GM19372 (cell line): ENCODE results near the gene ANP32B.
A peak's percentile ranks its signal among the peaks of the same experiment; 100 is the strongest.
"Not testable (repeated sequence)": the region's sequence is repeated elsewhere in the genome, so short reads cannot be mapped to it uniquely, and the experiment has no call there.

Experiments used
- ATAC-seq: cut with Tn5 transposase; IDR thresholded peaks from one replicate; pipeline ENCODE4 v1.9.1; 2021; ENCODE audit warnings: mild to moderate bottlenecking, low read depth, moderate library complexity; ENCODE audit not compliant: unreplicated experiment

ANP32B gene

GRCh38 chr9:97962136-97962535, 21.0 kb upstream of the ANP32B start:
- no peak for ATAC-seq

GRCh38 chr9:97962575-97962974, 20.6 kb upstream of the ANP32B start:
- ATAC-seq: no peak

DNA sequence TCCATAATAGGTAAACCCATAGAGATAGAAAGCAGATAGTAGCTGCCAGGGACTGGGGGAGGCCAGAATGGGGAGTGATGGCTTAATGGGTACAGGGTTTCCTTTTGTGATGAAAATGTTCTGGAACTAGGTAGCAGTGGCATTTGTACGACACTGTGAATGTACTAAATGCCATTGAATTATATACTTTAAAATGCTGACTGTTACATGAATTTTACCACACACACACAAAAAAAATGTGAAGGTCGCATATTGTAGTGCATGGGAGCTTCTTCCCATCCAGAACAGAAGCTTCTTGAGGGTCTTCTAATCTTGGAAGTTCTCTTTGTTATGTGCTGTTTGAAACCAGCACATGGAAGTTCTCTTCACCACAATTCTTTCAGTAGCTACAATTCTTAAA, 19.9 kb upstream of the ANP32B start:
- ATAC-seq: no peak

GRCh38 chr9:97964901-97965300, 18.2 kb upstream of the ANP32B start:
- no peak for ATAC-seq

DNA sequence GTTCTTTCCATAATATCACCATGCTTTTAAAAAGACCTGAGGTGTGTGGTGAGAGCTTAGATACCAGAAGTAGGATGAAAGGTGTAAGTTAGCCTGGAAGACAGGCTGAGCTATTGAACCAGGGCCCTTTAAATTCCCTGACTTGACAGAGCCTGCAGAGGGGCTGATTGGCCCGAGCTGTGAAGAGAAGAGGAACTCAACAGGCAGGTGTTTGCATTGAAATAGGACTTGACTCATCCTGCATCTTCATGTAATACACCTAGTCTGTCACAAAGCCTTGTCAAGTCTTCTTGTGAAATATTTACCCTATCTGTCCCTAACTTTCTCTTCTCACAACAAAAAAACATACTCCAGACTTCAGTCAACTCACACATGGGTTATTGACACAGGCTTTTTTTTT, 16.6 kb upstream of the ANP32B start:
- ATAC-seq: no peak

DNA sequence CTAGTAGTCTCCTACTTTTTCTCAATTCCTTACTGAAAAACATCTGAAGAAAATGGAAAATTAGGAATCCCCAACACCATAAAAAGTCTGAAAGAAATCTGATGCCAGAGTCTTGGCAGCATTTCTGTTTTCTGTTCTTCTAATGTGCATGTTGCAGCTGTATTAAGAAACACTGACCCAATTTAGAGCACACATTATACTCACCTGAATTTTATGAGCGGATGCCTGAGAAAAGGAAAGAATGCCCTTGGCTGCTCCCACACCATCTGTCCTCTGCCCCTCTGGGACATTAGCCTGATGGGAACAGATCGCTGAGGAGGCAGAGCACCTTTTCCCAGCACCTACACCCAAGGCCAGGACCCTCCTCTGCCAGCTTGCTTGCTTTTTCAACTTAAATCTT, 14.1 kb upstream of the ANP32B start:
- no peak for ATAC-seq

GRCh38 chr9:97970165-97970564, 13.0 kb upstream of the ANP32B start:
- ATAC-seq: no peak

DNA sequence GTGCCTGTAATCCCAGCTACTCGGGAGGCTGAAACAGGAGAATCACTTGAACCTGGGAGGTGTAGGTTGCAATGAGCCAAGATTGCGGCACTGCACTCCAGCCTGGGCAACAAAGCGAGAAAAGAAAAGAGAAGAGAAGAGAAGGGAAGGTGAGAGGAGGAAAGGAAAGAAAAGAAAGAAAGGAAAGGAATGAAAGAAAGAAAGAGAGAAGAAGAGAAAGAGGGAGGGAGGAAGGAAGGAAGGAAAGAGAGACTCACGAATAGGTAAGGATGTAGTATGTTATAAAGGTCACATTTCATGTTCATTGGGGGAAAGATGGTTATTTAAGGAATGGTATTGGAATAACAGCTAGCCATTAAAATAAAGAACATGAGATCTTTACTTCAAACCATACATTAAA, 10.4 kb upstream of the ANP32B start:
- no peak for ATAC-seq

GRCh38 chr9:97975376-97975775, 7.8 kb upstream of the ANP32B start:
- no peak for ATAC-seq

GRCh38 chr9:97976633-97977032, 6.5 kb upstream of the ANP32B start:
- ATAC-seq: not testable (repeated sequence)

DNA sequence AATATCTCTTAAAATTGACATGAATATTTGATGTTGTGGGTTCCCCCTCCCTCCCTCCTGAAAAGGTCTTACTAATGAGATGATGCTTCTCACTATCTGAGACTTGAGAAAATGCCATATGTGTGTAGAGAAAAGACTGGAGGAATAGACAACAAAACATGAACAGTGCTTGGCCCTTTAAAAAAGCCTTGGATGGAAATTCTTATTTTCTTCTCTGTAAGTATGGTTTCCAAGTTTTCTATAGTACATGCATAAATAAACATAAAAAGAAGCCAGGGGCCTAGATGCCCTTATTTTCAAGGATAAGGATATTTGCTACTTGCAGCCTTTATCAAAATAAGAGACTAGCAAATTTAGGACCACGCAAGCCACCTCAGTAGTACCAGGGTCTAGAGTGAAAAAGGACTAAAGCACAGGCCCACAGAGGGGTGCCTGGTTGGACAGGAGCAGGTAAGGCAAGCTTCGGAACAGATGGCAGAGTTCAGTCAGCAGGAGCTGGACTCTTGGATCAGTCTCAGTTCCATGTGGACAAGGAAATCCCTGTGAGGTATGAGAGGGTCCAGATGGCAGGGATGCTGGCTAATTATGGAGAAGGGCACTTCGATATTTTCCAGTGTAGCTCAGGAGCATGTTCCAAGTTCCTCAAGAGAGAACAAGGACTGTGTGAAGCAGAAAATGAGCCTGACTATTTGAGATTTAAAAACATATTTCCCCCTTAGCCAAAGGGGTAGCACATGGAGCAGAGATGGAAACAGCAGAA, 4.6 kb upstream of the ANP32B start:
- no peak for ATAC-seq

- no peak for ATAC-seq
Measured at GRCh38 chr9:97979788-97980478, 3.2 kb upstream of the ANP32B start.

- no peak for ATAC-seq
Measured at GRCh38 chr9:97980479-97980803, 2.7 kb upstream of the ANP32B start.

- no peak for ATAC-seq
Measured at GRCh38 chr9:97980918-97981845, 2.0 kb upstream of the ANP32B start.

DNA sequence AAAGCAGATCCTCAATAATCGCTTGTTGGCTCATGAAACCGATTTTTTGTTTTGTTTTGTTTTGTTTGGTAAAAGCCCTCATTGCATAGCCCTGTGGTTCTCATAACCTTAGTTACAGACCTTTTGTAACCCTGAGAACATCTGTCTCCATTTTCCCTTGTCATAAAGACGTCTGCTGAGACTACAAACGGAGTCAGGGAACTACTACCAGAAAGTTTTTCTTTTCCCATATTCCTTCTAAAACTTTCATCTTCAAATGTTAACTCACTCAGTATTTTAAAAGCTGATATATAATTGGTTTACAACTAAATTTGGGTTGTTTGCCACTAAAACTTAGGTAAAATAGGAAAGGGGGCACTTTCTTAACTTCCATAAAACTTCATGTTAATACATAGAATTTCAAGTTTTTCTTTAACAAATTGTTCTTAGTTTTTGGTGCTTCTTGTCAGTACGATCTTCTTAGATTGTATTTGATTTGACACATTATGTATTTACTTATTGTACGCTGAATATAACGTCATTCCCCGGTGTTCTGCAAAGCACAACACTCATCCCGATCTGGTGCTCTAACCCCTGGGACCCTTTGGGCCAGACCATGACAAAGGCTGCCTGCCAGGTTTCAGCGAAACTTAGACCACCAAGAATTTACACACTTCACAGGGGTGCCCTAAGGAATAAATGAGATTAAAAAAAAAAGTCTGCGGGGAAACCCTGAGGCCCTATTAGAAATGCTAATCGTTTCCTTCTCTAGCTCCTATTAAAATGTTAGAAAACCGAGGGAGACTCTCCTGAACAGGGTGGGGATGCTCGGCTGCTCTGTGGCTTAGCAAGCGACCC, 1.1 kb upstream of the ANP32B start:
- ATAC-seq: no peak

DNA sequence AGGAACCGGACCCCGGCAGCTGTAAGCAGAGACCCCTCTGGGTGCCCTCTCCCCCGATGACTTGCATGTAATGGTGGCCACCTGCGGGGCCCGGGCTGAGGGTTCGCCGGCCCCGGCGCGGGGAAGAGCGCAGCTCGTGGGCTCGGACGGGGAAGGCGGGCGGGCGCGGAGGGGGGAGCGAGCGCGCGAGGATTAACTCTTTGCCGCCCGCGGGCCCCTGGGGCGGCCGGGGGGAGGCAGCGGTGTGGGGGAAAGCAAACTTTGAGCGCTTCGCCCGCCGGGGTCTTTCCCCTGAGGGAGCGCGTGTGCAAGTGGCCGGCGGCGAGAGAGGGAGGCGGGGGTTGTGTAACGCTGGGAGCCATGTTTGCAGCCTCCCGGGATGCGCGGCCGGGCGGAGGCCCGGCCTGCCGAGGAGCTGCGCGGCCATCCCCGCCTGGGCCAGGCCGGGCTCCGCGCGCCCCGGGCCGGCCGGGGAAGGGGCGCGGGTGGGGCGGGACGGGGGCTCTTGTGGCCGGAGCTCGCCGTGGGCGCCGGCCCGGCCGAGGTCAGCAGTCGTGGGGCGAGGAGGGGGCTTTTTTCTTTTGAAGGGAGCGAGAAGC, 547 bp downstream of the ANP32B start:
- ATAC-seq: no peak

- ATAC-seq: peak; percentile 31
Measured at GRCh38 chr9:97984188-97985057, 1.3 kb downstream of the ANP32B start.

GRCh38 chr9:97985058-97985861, 2.1 kb downstream of the ANP32B start:
- ATAC-seq: no peak
